Progenitor cell of endocrine pancreas (in vitro differentiated cells): ENCODE measurements around the gene SMC1A. TPM values are rescaled to one million over a fixed set of nuclear protein-coding genes. Genes with fewer than 3 reads are reported as not detected.
"Not testable (repeated sequence)": the region's sequence is repeated elsewhere in the genome, so short reads cannot be mapped to it uniquely, and the experiment has no call there.

Experiments used
- DNase-seq: peaks from one replicate; pipeline ENCODE4 v3.0.0; 2021; ENCODE audit warnings: low spot score; ENCODE audit not compliant: unreplicated experiment
- H3K27ac Mint-ChIP-seq: 2 replicates; pipeline ENCODE4 v1.8.0; 2021; ENCODE audit warnings: mild to moderate bottlenecking, moderate library complexity, mixed read lengths
- H3K27me3 Mint-ChIP-seq: 2 replicates; pipeline ENCODE4 v1.8.0; 2021; ENCODE audit warnings: mixed read lengths
- H3K36me3 Mint-ChIP-seq: 2 replicates; pipeline ENCODE4 v1.8.0; 2022; ENCODE audit warnings: mixed read lengths; ENCODE audit not compliant: insufficient read depth
- H3K4me1 Mint-ChIP-seq: 2 replicates; pipeline ENCODE4 v1.8.0; 2021; ENCODE audit warnings: low read depth, mixed read lengths
- H3K4me3 Mint-ChIP-seq: 2 replicates; pipeline ENCODE4 v1.8.0; 2021; ENCODE audit warnings: low read depth, mild to moderate bottlenecking, moderate library complexity, mixed read lengths
- H3K9me3 Mint-ChIP-seq: 2 replicates; pipeline ENCODE4 v1.8.0; 2021; ENCODE audit warnings: low read depth, mixed read lengths
- CTCF ChIP-seq: fragments of 200-600 bp; sonication (generic); IDR thresholded peaks from one replicate; pipeline ENCODE4 v1.5.0; 2021; ENCODE audit warnings: antibody characterized with exemption, mild to moderate bottlenecking; ENCODE audit not compliant: unreplicated experiment
- total RNA-seq: library from RNA; stranded (reverse); gene quantifications from 2 replicates; pipeline ENCODE4 v1.2.1, GENCODE V29; 2021

SMC1A gene
- total RNA-seq, 1 donor from 2014 or later: 75.5 TPM

- H3K9me3 Mint-ChIP-seq: peaks cover 28% of the 10 kb centered on the region
- H3K4me1 Mint-ChIP-seq: no peaks in the 10 kb centered on the region
- peaks cover 21% of the 10 kb centered on the region for H3K36me3 Mint-ChIP-seq
- TF ChIP-seq CTCF: no peak
- no peak for DNase-seq
- no peak overlapping the region for H3K4me3 Mint-ChIP-seq
- H3K27ac Mint-ChIP-seq: no peak overlapping the region
- no peaks in the 10 kb centered on the region for H3K27me3 Mint-ChIP-seq
Observed at GRCh38 chrX:53376888-53377287, 45.6 kb downstream of the SMC1A start.

GRCh38 chrX:53374923-53375322, 47.5 kb downstream of the SMC1A start:
- H3K9me3 Mint-ChIP-seq: peaks cover 30% of the 10 kb centered on the region
- no peak overlapping the region for H3K27ac Mint-ChIP-seq
- H3K27me3 Mint-ChIP-seq: no peaks in the 10 kb centered on the region
- DNase-seq: no peak
- no peaks in the 10 kb centered on the region for H3K4me1 Mint-ChIP-seq
- no peak for TF ChIP-seq CTCF
- no peak overlapping the region for H3K4me3 Mint-ChIP-seq
- H3K36me3 Mint-ChIP-seq: peaks cover 14% of the 10 kb centered on the region

- TF ChIP-seq CTCF: no peak
- H3K9me3 Mint-ChIP-seq: peaks cover 32% of the 10 kb centered on the region
Observed at GRCh38 chrX:53374222-53374820, 48.1 kb downstream of the SMC1A start.

GRCh38 chrX:53373307-53373706, 49.1 kb downstream of the SMC1A start:
- Mint-ChIP-seq H3K9me3 (peaks cover 32% of the 10 kb centered on the region), H3K27me3 (no peaks in the 10 kb centered on the region), H3K36me3 (peaks cover 11% of the 10 kb centered on the region), H3K27ac (no peak overlapping the region), H3K4me1 (no peaks in the 10 kb centered on the region), H3K4me3 (no peak overlapping the region)
- TF ChIP-seq CTCF: no peak
- no peak for DNase-seq

More at GRCh38 chrX:53374222-53374820, 48.1 kb downstream of the SMC1A start:
- Mint-ChIP-seq H3K4me1 (no peaks in the 10 kb centered on the region), H3K4me3 (no peak overlapping the region), H3K36me3 (peaks cover 12% of the 10 kb centered on the region), H3K27me3 (no peaks in the 10 kb centered on the region), H3K27ac (peak overlapping the region; percentile 11)
- no peak for DNase-seq

- peaks cover 29% of the 10 kb centered on the region for H3K9me3 Mint-ChIP-seq
- H3K36me3 Mint-ChIP-seq, H3K27me3 Mint-ChIP-seq, H3K4me3 Mint-ChIP-seq, H3K27ac Mint-ChIP-seq, H3K4me1 Mint-ChIP-seq, DNase-seq: not testable (repeated sequence)
Observed at GRCh38 chrX:53366454-53366853, 56.0 kb downstream of the SMC1A start.

- H3K36me3 Mint-ChIP-seq: peaks cover 2% of the 10 kb centered on the region
- H3K27ac Mint-ChIP-seq: no peak overlapping the region
- peaks cover 21% of the 10 kb centered on the region for H3K9me3 Mint-ChIP-seq
- no peaks in the 10 kb centered on the region for H3K27me3 Mint-ChIP-seq
- TF ChIP-seq CTCF: no peak
- DNase-seq: no peak
- no peaks in the 10 kb centered on the region for H3K4me1 Mint-ChIP-seq
- no peak overlapping the region for H3K4me3 Mint-ChIP-seq
Observed at GRCh38 chrX:53362449-53362848, 60.0 kb downstream of the SMC1A start.
